Neural progenitor cell (in vitro differentiated cells): ENCODE results near the gene GLIS1.

ENCODE experiments used
- CTCF ChIP-seq: fragments of 200-600 bp; sonication (generic); IDR thresholded peaks from 2 replicates; pipeline ENCODE4 v1.5.1; 2017; ENCODE audit warnings: antibody characterized with exemption, mild to moderate bottlenecking
- EZH2 ChIP-seq: fragments of 200-600 bp; sonication (generic); IDR thresholded peaks from 2 replicates; pipeline ENCODE4 v1.6.1; 2017; ENCODE audit warnings: antibody characterized with exemption, mild to moderate bottlenecking, moderate library complexity
- EZH2phosphoT487 ChIP-seq: fragments of 200-600 bp; sonication (generic); IDR thresholded peaks from 2 replicates; pipeline ENCODE4 v1.6.1; 2017; ENCODE audit warnings: antibody characterized with exemption

- TF ChIP-seq CTCF (no peak), EZH2 (no peak), EZH2phosphoT487 (no peak)
These were observed 233.6 kb downstream of the GLIS1 start for GRCh38 chr1:53505401-53505800.
